ENCODE measurements around the gene REEP3. TPM values are rescaled to one million over a fixed set of nuclear protein-coding genes. Genes with fewer than 3 reads are reported as not detected.
A peak's percentile ranks its signal among the peaks of the same experiment; 100 is the strongest.

REEP3 gene
- total RNA-seq, 4 donors from 2014 or later = 45.9 to 67.4 (median 63.3) TPM

GRCh38 chr10:63665670-63666134 is 144.5 kb downstream of the REEP3 start:
- H3K27me3 ChIP-seq = no peaks in the 10 kb centered on the region
- 77 to 80% methylated on average over 4 of the region's 4 CpGs for WGBS, 2 donors
- no peaks in the 10 kb centered on the region for H3K36me3 ChIP-seq
- peaks cover 0 to 24% (median 5%) of the 10 kb centered on the region in 4 donors for H3K4me1 ChIP-seq
- no peak for TF ChIP-seq CTCF (IDR thresholded peaks at IDR 0.05)
- TF ChIP-seq POLR2A (IDR thresholded peaks at IDR 0.05) = no peak
- no peak for TF ChIP-seq EP300 (IDR thresholded peaks at IDR 0.05)
- DNase-seq (ENCODE audit: low spot score in 2 of 2) = no peak
- H3K9me3 ChIP-seq = no peaks in the 10 kb centered on the region
- H3K27ac ChIP-seq = peak overlapping the region in 2 of 4 donors; percentile 1 to 47
- no peak overlapping the region for H3K4me3 ChIP-seq

GRCh38 chr10:63666836-63667383 is 145.7 kb downstream of the REEP3 start:
- Histone ChIP-seq H3K27me3 (no peaks in the 10 kb centered on the region), H3K4me3 (no peak overlapping the region), H3K36me3 (no peaks in the 10 kb centered on the region), H3K4me1 (peaks cover 0 to 35% (median 14%) of the 10 kb centered on the region in 4 donors), H3K9me3 (no peaks in the 10 kb centered on the region), H3K27ac (peak overlapping the region in 3 of 4 donors; percentile 21 to 59 (median 47))
- TF ChIP-seq EP300 (IDR thresholded peaks at IDR 0.05) (peak in 1 of 2 donors; percentile 54), POLR2A (IDR thresholded peaks at IDR 0.05) (no peak), CTCF (IDR thresholded peaks at IDR 0.05) (no peak)
- WGBS, 2 donors = 13% methylated on average over 4 of the region's 4 CpGs
- no peak for DNase-seq (ENCODE audit: low spot score in 2 of 2)

- H3K27me3 ChIP-seq = no peaks in the 10 kb centered on the region
- H3K4me1 ChIP-seq = peaks cover 0 to 44% (median 21%) of the 10 kb centered on the region in 4 donors
- WGBS, 2 donors = 92 to 97% methylated on average over 3 of the region's 3 CpGs
- TF ChIP-seq CTCF (IDR thresholded peaks at IDR 0.05) = no peak
- TF ChIP-seq POLR2A (IDR thresholded peaks at IDR 0.05) = no peak
- no peak for TF ChIP-seq EP300 (IDR thresholded peaks at IDR 0.05)
- no peak overlapping the region for H3K4me3 ChIP-seq
- no peak for DNase-seq (ENCODE audit: low spot score in 2 of 2)
- H3K36me3 ChIP-seq = no peaks in the 10 kb centered on the region
- H3K27ac ChIP-seq = peak overlapping the region in 2 of 4 donors; percentile 47 to 59
- no peaks in the 10 kb centered on the region for H3K9me3 ChIP-seq
Measured at GRCh38 chr10:63667596-63668480, 146.6 kb downstream of the REEP3 start.

DNA sequence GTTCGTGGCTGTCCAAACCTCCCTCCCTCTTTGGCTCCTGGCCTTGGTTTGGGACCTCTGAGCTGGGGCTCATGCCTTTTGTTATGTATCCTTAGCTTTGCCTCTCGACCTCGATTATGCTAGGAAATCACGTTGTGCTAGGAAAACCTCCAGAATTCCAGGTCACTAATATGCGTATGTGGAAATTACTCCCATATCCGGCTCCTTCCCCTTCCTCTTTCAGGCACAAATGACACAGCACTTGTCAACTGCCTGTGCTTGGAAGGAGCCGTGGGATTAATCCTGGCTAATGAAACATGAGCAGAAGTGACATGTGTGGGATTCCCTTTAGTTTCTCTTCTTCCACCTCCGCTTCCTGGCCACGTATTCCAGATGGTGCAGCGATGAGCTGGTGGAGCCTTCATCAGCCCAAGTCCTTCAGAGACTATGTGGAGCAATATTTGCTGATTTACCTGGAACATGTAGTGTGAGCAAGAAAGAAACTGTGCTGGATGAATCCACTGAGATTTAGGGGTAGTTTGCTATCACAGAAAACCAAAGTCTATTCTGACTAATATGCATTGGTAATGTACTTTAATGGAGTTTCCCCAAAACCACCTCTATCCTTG is 149.2 kb downstream of the REEP3 start:
- Histone ChIP-seq H3K4me3 (no peak overlapping the region), H3K27ac (peak overlapping the region in 3 of 4 donors; percentile 9 to 56 (median 14)), H3K4me1 (peaks cover 0 to 52% (median 21%) of the 10 kb centered on the region in 4 donors), H3K36me3 (no peaks in the 10 kb centered on the region), H3K27me3 (no peaks in the 10 kb centered on the region), H3K9me3 (no peaks in the 10 kb centered on the region)
- WGBS, 2 donors = 57 to 62% methylated on average over 10 of the region's 10 CpGs
- TF ChIP-seq EP300 (IDR thresholded peaks at IDR 0.05) (peak; percentile 84 to 85), POLR2A (IDR thresholded peaks at IDR 0.05) (no peak)
- peak in 1 of 2 donors; percentile 7 for DNase-seq (ENCODE audit: low spot score in 2 of 2)

DNA sequence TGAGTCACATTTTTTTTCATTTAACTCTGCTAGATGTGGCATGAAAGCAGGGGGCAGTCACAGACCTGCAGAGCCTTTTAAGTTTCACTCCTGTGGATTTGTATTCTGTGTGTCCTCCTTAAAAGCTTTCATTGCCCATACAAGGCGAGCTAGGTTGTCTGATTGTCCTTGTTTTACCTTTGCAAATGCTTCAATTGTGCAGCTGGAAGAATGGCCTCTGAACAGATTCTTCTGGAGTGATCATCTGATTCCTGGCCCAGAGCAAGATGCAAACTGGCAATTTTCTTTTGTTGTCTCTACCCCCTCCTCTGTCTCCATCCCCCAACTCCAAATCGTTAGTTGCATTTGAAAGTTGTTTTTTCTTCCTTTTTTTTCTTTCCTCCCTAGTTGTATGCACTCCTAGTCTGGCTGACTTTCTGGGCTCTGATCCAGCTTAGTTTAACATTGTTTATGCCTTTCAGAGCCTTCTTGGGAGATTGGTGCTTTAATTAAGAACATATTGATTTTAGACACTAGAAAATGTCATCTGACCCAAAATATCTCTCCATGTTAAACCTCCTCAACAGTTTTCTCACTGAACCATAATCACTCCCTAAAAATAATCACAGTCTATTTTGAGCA is 150.2 kb downstream of the REEP3 start:
- H3K4me1 ChIP-seq = peaks cover 0 to 43% (median 20%) of the 10 kb centered on the region in 4 donors
- no peak for DNase-seq (ENCODE audit: low spot score in 2 of 2)
- no peaks in the 10 kb centered on the region for H3K27me3 ChIP-seq
- no peak overlapping the region for H3K4me3 ChIP-seq
- TF ChIP-seq CTCF (IDR thresholded peaks at IDR 0.05) (no peak), POLR2A (IDR thresholded peaks at IDR 0.05) (no peak), EP300 (IDR thresholded peaks at IDR 0.05) (no peak)
- H3K27ac ChIP-seq = peak overlapping the region in 2 of 4 donors; percentile 42 to 56
- no peaks in the 10 kb centered on the region for H3K36me3 ChIP-seq
- WGBS, 2 donors = 21 to 28% methylated on average over 2 of the region's 2 CpGs
- H3K9me3 ChIP-seq = no peaks in the 10 kb centered on the region
